ENCODE results near the gene SIGLEC7. TPM values are rescaled to one million over a fixed set of nuclear protein-coding genes. Genes with fewer than 3 reads are reported as not detected.

The SIGLEC7 gene
- total RNA-seq, 4 donors from 2014 or later, result 0.54 to 1.0 TPM; not detected in 2

DNA sequence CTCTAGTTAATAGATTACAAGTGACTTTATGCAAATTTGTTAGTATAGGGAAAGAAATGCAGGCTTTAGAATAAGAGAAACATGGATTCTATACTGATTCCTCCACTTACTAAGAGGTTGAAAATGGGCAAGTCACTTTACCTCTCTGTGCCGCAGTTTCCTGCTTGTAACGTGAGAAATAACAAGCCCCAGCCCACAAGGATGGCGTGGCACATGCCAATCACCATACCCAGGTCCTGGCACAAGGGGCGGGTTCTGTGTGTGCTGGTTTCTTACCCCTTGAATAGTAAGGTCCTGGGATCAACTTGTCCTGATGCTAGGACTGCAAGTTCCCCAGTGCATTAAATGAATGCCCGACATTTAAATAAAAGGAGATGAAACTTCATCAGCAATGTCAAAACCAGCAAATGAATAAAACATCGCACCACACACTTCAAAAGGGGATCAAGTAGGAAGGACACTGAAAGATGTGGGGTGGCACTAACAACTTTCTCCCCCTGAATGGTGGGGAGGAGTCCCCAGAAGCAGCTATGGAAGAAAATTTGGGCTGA, 25.3 kb upstream of the SIGLEC7 start:
- H3K4me1 ChIP-seq, result no peaks in the 10 kb centered on the region
- no peak overlapping the region for H3K4me3 ChIP-seq (replicated peaks in 1 of 3)
- no peak for TF ChIP-seq POLR2A (IDR thresholded peaks at IDR 0.05)
- TF ChIP-seq, protein P1, sequence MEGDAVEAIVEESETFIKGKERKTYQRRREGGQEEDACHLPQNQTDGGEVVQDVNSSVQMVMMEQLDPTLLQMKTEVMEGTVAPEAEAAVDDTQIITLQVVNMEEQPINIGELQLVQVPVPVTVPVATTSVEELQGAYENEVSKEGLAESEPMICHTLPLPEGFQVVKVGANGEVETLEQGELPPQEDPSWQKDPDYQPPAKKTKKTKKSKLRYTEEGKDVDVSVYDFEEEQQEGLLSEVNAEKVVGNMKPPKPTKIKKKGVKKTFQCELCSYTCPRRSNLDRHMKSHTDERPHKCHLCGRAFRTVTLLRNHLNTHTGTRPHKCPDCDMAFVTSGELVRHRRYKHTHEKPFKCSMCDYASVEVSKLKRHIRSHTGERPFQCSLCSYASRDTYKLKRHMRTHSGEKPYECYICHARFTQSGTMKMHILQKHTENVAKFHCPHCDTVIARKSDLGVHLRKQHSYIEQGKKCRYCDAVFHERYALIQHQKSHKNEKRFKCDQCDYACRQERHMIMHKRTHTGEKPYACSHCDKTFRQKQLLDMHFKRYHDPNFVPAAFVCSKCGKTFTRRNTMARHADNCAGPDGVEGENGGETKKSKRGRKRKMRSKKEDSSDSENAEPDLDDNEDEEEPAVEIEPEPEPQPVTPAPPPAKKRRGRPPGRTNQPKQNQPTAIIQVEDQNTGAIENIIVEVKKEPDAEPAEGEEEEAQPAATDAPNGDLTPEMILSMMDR (IDR thresholded peaks at IDR 0.05), result no peak
- DNase-seq, result no peak
- no peaks in the 10 kb centered on the region for H3K27me3 ChIP-seq
- intact Hi-C loops (cut with DNase I), result no loop called here
- WGBS, 2 donors, result 78 to 84% methylated on average over 6 of the region's 6 CpGs
- no peaks in the 10 kb centered on the region for H3K9me3 ChIP-seq
- H3K36me3 ChIP-seq, result no peaks in the 10 kb centered on the region
- H3K27ac ChIP-seq, result no peak overlapping the region

DNA sequence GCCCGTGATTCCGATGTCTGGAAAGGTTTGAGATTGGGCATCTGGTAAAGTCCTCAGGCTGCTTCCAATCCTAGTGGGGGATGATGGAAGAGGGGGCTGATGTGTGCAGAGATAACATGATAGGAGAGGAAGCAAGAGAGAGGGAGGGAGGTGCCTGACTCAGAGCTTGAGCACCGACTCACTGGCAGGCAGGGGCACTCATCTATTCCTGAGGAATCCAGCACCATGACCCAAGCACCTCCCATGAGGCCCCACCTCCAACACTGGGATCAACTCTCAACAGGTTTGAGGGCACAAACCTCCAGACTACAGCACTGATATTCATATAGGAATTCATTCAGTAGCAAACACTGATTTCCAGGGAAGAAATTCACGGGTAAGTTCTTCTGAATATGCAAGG, 23.0 kb upstream of the SIGLEC7 start:
- 55 to 66% methylated on average over 4 of the region's 4 CpGs for WGBS, 2 donors
- H3K4me1 ChIP-seq, result no peaks in the 10 kb centered on the region
- H3K4me3 ChIP-seq (replicated peaks in 1 of 3), result no peak overlapping the region
- TF ChIP-seq, protein P1 (IDR thresholded peaks at IDR 0.05), result no peak
- TF ChIP-seq POLR2A (IDR thresholded peaks at IDR 0.05), result no peak
- H3K27ac ChIP-seq, result no peak overlapping the region
- intact Hi-C loops (cut with DNase I), result no loop called here
- no peaks in the 10 kb centered on the region for H3K9me3 ChIP-seq
- H3K36me3 ChIP-seq, result no peaks in the 10 kb centered on the region
- DNase-seq, result no peak
- H3K27me3 ChIP-seq, result no peaks in the 10 kb centered on the region

DNA sequence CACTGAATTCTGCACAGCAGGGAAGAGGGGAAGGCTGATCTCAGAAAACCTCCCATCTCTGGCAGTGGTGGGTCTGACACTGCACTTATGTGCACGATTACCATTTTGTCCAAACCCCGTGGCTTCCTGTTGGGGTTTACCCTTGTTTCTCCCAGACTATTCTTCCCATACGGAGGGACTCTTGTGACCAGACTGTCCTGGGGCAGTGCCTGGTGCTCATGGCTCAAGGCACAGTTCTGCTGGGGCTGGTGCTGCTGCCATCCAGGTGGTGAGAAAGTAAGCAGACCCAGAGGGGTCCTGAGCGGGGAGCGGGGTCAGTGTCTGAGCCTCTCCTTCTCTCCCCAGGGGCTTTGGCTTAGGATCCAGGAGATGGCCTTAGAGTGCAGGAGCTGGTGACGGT, 22.5 kb upstream of the SIGLEC7 start:
- 85 to 92% methylated on average over 6 of the region's 6 CpGs for WGBS, 2 donors
- H3K27ac ChIP-seq, result no peak overlapping the region
- TF ChIP-seq, protein P1 (IDR thresholded peaks at IDR 0.05), result no peak
- TF ChIP-seq POLR2A (IDR thresholded peaks at IDR 0.05), result no peak
- H3K27me3 ChIP-seq, result no peaks in the 10 kb centered on the region
- no peaks in the 10 kb centered on the region for H3K9me3 ChIP-seq
- no peaks in the 10 kb centered on the region for H3K36me3 ChIP-seq
- intact Hi-C loops (cut with DNase I), result no loop called here
- no peak overlapping the region for H3K4me3 ChIP-seq (replicated peaks in 1 of 3)
- DNase-seq, result no peak
- H3K4me1 ChIP-seq, result no peaks in the 10 kb centered on the region

DNA sequence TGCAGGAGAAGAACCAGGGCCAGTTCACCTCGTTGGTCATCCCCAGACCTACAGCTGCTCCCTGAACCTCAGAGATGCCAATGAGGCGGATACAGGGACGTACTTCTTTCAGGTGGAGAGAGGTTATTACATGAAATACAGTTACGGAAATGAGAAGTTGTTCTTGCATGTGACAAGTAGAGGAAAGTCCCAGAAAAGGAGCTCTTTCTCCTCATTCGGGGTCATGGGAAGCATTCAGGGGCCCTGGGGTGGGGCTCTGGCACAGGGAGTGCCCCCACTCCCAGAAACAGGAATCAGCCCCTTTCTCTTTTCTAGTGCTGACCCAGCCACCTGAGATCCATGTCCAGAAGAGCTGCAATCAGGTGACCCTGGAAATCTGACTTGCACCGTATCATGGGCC, 21.9 kb upstream of the SIGLEC7 start:
- Histone ChIP-seq H3K27ac (no peak overlapping the region), H3K27me3 (no peaks in the 10 kb centered on the region), H3K4me1 (no peaks in the 10 kb centered on the region), H3K9me3 (no peaks in the 10 kb centered on the region), H3K4me3 (replicated peaks in 1 of 3) (no peak overlapping the region), H3K36me3 (no peaks in the 10 kb centered on the region)
- TF ChIP-seq POLR2A (IDR thresholded peaks at IDR 0.05), result no peak
- TF ChIP-seq, protein P1 (IDR thresholded peaks at IDR 0.05), result no peak
- no peak for DNase-seq
- intact Hi-C loops (cut with DNase I), result no loop called here
- 85 to 91% methylated on average over 6 of the region's 6 CpGs for WGBS, 2 donors

DNA sequence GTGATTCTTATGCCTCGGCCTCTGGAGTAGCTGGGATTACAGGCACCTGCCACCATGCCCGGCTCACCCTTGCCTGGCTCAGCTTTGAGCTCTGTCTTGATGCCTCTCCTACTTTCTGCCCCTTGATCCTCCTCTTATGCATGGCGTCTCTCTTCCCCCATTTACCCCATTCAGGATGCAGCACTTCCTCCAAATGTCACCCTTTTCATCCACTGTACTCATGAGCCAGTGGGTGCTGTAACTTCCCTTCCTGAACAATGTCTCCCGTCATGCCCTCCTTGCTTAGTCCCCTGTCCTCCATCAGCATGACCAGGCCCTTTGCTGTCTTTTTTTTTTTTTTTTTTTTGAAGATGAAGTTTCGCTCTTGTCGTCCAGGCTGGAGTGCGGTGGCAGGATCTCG, 20.8 kb upstream of the SIGLEC7 start:
- H3K27ac ChIP-seq, result no peak overlapping the region

More for the DNA sequence above, 20.8 kb upstream of the SIGLEC7 start:
- H3K4me3 ChIP-seq (replicated peaks in 1 of 3), result no peak overlapping the region
- intact Hi-C loops (cut with DNase I), result no loop called here
- no peak for DNase-seq
- TF ChIP-seq POLR2A (IDR thresholded peaks at IDR 0.05), result no peak
- TF ChIP-seq, protein P1 (IDR thresholded peaks at IDR 0.05), result no peak
- no peaks in the 10 kb centered on the region for H3K9me3 ChIP-seq
- no peaks in the 10 kb centered on the region for H3K36me3 ChIP-seq
- H3K4me1 ChIP-seq, result no peaks in the 10 kb centered on the region
- H3K27me3 ChIP-seq, result no peaks in the 10 kb centered on the region
- WGBS, 2 donors, result 84% methylated on average over 8 of the region's 8 CpGs

All from thyroid gland (tissue), 4 donors.